ES-I3 (cell line): ENCODE data around the gene NUF2.

Experiments used
- H3K36me3 ChIP-seq: 2 replicates; pipeline ENCODE4 v1.6.1; 2013; ENCODE audit warnings: mild to moderate bottlenecking, low read length, control low read depth, moderate library complexity; ENCODE audit not compliant: insufficient read depth
- H3K4me1 ChIP-seq: 2 replicates; pipeline ENCODE4 v1.6.1; 2013; ENCODE audit warnings: mild to moderate bottlenecking, control low read depth, low read length; ENCODE audit not compliant: insufficient read depth
- H3K9ac ChIP-seq: 2 replicates; pipeline ENCODE4 v1.6.1; 2013; ENCODE audit warnings: low read depth, mild to moderate bottlenecking, low read length, moderate library complexity
- H3K9me3 ChIP-seq: 2 replicates; pipeline ENCODE4 v1.6.1; 2013; ENCODE audit warnings: mild to moderate bottlenecking, low read length, moderate library complexity; ENCODE audit not compliant: control insufficient read depth, insufficient read depth

The NUF2 gene

DNA sequence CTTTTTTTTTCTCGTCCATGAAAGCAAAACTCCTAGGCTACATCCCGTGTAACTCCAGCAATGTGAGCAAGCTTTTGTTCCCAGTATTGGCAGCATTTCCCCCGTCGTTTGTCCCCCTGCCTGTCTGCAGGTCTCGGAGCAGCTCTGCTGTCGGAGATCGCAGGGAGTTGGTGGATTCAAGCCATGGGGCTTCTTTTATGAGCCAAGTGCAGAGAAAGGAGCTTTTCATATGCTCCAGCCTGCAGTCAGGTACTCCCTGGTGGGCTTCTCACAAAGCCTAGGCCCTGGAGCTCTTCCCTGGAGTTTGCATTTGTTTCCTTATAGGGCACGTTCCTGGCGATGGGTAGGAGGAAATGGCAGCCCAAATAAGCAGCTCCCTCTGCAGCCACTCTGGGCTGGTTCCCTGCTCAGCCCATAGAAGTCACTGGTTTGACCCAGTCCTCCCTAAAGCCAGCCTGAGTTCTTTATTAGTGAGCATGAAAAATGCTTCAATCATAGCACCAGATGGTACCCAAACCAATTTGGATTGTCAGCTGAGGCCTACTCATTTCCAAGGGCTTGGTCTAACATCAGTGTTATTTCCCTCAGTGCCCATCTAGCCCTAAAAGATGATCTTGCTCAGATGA, 78.3 kb downstream of the NUF2 start:
- H3K9ac ChIP-seq, result no peak overlapping the region; the same call in 1 of the 2 replicates
- H3K36me3 ChIP-seq, result no peaks in the 10 kb centered on the region
- no peaks in the 10 kb centered on the region for H3K9me3 ChIP-seq
- peaks cover 15% of the 10 kb centered on the region for H3K4me1 ChIP-seq

DNA sequence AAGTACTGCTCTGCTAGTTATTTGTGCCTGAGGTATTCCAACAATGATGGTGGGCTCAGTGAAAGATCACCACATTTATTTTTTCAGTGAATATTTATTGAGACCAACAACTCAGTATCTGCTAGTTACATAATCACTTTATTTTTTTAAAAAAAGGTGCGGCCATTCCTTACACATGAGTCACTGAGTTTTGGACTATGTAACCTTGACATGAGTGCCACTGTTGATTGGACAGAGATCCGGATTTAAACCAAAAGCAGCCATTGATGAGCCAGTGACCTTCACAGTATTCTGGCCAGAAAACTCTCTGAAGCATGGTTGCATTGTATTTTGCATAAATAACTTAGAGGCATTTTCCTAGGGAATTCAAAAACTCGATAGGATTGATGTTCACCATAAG, 79.5 kb downstream of the NUF2 start:
- Histone ChIP-seq H3K9ac (no peak overlapping the region), H3K4me1 (peaks cover 15% of the 10 kb centered on the region), H3K36me3 (no peaks in the 10 kb centered on the region), H3K9me3 (no peaks in the 10 kb centered on the region)
